Head of caudate nucleus (tissue), 42 donors: ENCODE measurements around the gene TEX2.

Experiments
- DNase-seq, 42 donors: peaks; one replicate each; pipeline versions ENCODE4 v3.0.0 to v3.0.0-alpha.2; 2020 to 2021; ENCODE audit warnings: mixed read lengths in 7 of 42
- intact Hi-C: fragments of 100-400 bp; cut with DNase I; formaldehyde crosslinking; loops from one replicate; pipeline ENCODE4 v1.15.0; 2022

TEX2 gene

GRCh38 chr17:64263000-64263766, at the start of gene TEX2:
TEX2 (minus strand) TSS chr17:64263260; CDS start chr17:64214217, 49,043 bp downstream.
- DNase-seq, result peak; percentile 86 to 98 (median 94)
- intact Hi-C loops, result loop anchor here (5.0 kb wide), 2 partner anchors 51 to 106 kb away; no protein-coding TSS in a partner anchor

GRCh38 chr17:64309710-64310109, 46.6 kb upstream of the TEX2 start:
- intact Hi-C loops, result no loop called here
- no peak for DNase-seq

GRCh38 chr17:64309021-64309420, 46.0 kb upstream of the TEX2 start:
- peak in 7 of 42 donors; percentile 3 to 60 (median 28) for DNase-seq
- intact Hi-C loops, result no loop called here

GRCh38 chr17:64306850-64307463, 43.9 kb upstream of the TEX2 start:
- peak in 41 of 42 donors; percentile 33 to 87 (median 68) for DNase-seq
- intact Hi-C loops, result no loop called here

GRCh38 chr17:64304551-64304950, 41.5 kb upstream of the TEX2 start:
- DNase-seq, result no peak
- intact Hi-C loops, result no loop called here

- no peak for DNase-seq
- intact Hi-C loops, result no loop called here
Observed at GRCh38 chr17:64300699-64300965, 37.6 kb upstream of the TEX2 start.

GRCh38 chr17:64297467-64298088, 34.5 kb upstream of the TEX2 start:
- no peak for DNase-seq
- intact Hi-C loops, result no loop called here

GRCh38 chr17:64296246-64296645, 33.2 kb upstream of the TEX2 start:
- intact Hi-C loops, result no loop called here
- no peak for DNase-seq

GRCh38 chr17:64295146-64295545, 32.1 kb upstream of the TEX2 start:
- intact Hi-C loops, result no loop called here
- DNase-seq, result no peak

GRCh38 chr17:64291268-64291851, 28.3 kb upstream of the TEX2 start:
- intact Hi-C loops, result no loop called here
- no peak for DNase-seq

GRCh38 chr17:64289741-64290141, 26.7 kb upstream of the TEX2 start:
- intact Hi-C loops, result no loop called here

GRCh38 chr17:64282753-64283080, 19.7 kb upstream of the TEX2 start:
- intact Hi-C loops, result loop anchor here (5.0 kb wide), 1 partner anchor 135 kb away; no protein-coding TSS in a partner anchor
- no peak for DNase-seq

More at GRCh38 chr17:64289741-64290141, 26.7 kb upstream of the TEX2 start:
- DNase-seq, result no peak

- intact Hi-C loops, result loop anchor here (5.0 kb wide), 1 partner anchor 135 kb away; no protein-coding TSS in a partner anchor
Observed at GRCh38 chr17:64281962-64282752, 19.1 kb upstream of the TEX2 start.

GRCh38 chr17:64278614-64279013, 15.6 kb upstream of the TEX2 start:
- intact Hi-C loops, result no loop called here
- no peak for DNase-seq

More at GRCh38 chr17:64281962-64282752, 19.1 kb upstream of the TEX2 start:
- peak; percentile 10 to 84 (median 55) for DNase-seq

- DNase-seq, result no peak
- intact Hi-C loops, result no loop called here
Observed at GRCh38 chr17:64277831-64278562, 14.9 kb upstream of the TEX2 start.

- DNase-seq, result no peak
- intact Hi-C loops, result no loop called here
Observed at GRCh38 chr17:64276961-64277505, 14.0 kb upstream of the TEX2 start.

- intact Hi-C loops, result no loop called here
Observed at GRCh38 chr17:64275016-64275415, 12.0 kb upstream of the TEX2 start.

GRCh38 chr17:64273006-64273405, 9.9 kb upstream of the TEX2 start:
- no peak for DNase-seq
- intact Hi-C loops, result no loop called here

More at GRCh38 chr17:64275016-64275415, 12.0 kb upstream of the TEX2 start:
- no peak for DNase-seq
